H9 (cell line): ENCODE measurements around the gene SPATA2. TPM values are rescaled to one million over a fixed set of nuclear protein-coding genes. Genes with fewer than 3 reads are reported as not detected.

Source experiments
- DNase-seq: peaks from one replicate; pipeline ENCODE4 v3.0.0-alpha.2; 2017
- H2AFZ ChIP-seq: one replicate; pipeline ENCODE4 v1.6.1; 2013; ENCODE audit warnings: mild to moderate bottlenecking, low read length, control low read depth, moderate library complexity
- H2AK5ac ChIP-seq: 2 replicates; pipeline ENCODE4 v1.6.1; 2013; ENCODE audit warnings: low read length, control low read depth, mixed read lengths; ENCODE audit not compliant: insufficient read length
- H2BK120ac ChIP-seq: one replicate; pipeline ENCODE4 v1.6.1; 2013; ENCODE audit warnings: low read depth, mild to moderate bottlenecking, low read length, control low read depth, inconsistent platforms; ENCODE audit not compliant: poor library complexity, severe bottlenecking
- H2BK12ac ChIP-seq: 2 replicates; pipeline ENCODE4 v1.6.1; 2013; ENCODE audit warnings: low read length, control low read depth, mixed read lengths, low read depth; ENCODE audit not compliant: insufficient read length
- H2BK15ac ChIP-seq: 2 replicates; pipeline ENCODE4 v1.6.1; 2013; ENCODE audit warnings: low read depth, low read length, control low read depth
- H2BK20ac ChIP-seq: one replicate; pipeline ENCODE4 v1.6.1; 2013; ENCODE audit warnings: low read depth, mild to moderate bottlenecking, low read length, control low read depth, inconsistent platforms; ENCODE audit not compliant: poor library complexity, severe bottlenecking
- H2BK5ac ChIP-seq: 2 replicates; pipeline ENCODE4 v1.6.1; 2013; ENCODE audit warnings: low read length, control low read depth, mixed read lengths; ENCODE audit not compliant: insufficient read length
- H3K14ac ChIP-seq: 2 replicates; pipeline ENCODE4 v1.6.1; 2013; ENCODE audit warnings: low read length, control low read depth; ENCODE audit not compliant: insufficient read depth
- H3K18ac ChIP-seq: 2 replicates; pipeline ENCODE4 v1.6.1; 2013; ENCODE audit warnings: low read depth, mild to moderate bottlenecking, mixed read lengths, low read length, control low read depth; ENCODE audit not compliant: insufficient read length
- H3K23ac ChIP-seq: 2 replicates; pipeline ENCODE4 v1.6.1; 2013; ENCODE audit warnings: low read length, control low read depth, mixed read lengths, low read depth; ENCODE audit not compliant: insufficient read length
- H3K23me2 ChIP-seq: 2 replicates; pipeline ENCODE4 v1.6.1; 2013; ENCODE audit warnings: low read depth, mild to moderate bottlenecking, mixed read lengths, low read length, control low read depth; ENCODE audit not compliant: insufficient read length, poor library complexity, severe bottlenecking
- H3K27ac ChIP-seq: 2 replicates; pipeline ENCODE4 v1.5.1; 2013; ENCODE audit warnings: low read length, control low read depth, mixed read lengths, low read depth; ENCODE audit not compliant: insufficient read length
- H3K27me3 ChIP-seq: 2 replicates; pipeline ENCODE4 v1.6.1; 2013; ENCODE audit warnings: low read length, control low read depth, inconsistent platforms; ENCODE audit not compliant: insufficient read depth
- H3K4ac ChIP-seq: 2 replicates; pipeline ENCODE4 v1.6.1; 2013; ENCODE audit warnings: low read depth, mild to moderate bottlenecking, control low read depth, inconsistent platforms, low read length, moderate library complexity
- H3K4me1 ChIP-seq: 2 replicates; pipeline ENCODE4 v1.6.1; 2013; ENCODE audit warnings: low read length, control low read depth, inconsistent platforms; ENCODE audit not compliant: insufficient read depth
- H3K4me2 ChIP-seq: 2 replicates; pipeline ENCODE4 v1.6.1; 2013; ENCODE audit warnings: low read length, control low read depth, mixed read lengths; ENCODE audit not compliant: insufficient read length, insufficient read depth
- H3K56ac ChIP-seq: 2 replicates; pipeline ENCODE4 v1.6.1; 2013; ENCODE audit warnings: low read depth, mild to moderate bottlenecking, mixed read lengths, low read length, control low read depth; ENCODE audit not compliant: insufficient read length
- H3K79me1 ChIP-seq: 2 replicates; pipeline ENCODE4 v1.6.1; 2013; ENCODE audit warnings: low read depth, mild to moderate bottlenecking, moderate library complexity, low read length, control low read depth, inconsistent platforms; ENCODE audit not compliant: insufficient read depth, poor library complexity, severe bottlenecking
- H3K79me2 ChIP-seq: 2 replicates; pipeline ENCODE4 v1.6.1; 2013; ENCODE audit warnings: low read length, control low read depth, inconsistent platforms; ENCODE audit not compliant: insufficient read depth
- H3K9ac ChIP-seq: 2 replicates; pipeline ENCODE4 v1.6.1; 2013; ENCODE audit warnings: low read length, control low read depth, mixed read lengths; ENCODE audit not compliant: insufficient read length; ENCODE audit errors: extremely low read depth
- H3K9me3 ChIP-seq: one replicate; pipeline ENCODE4 v1.6.1; 2013; ENCODE audit warnings: low read depth, low read length, inconsistent platforms; ENCODE audit not compliant: control insufficient read depth
- H3T11ph ChIP-seq: one replicate; pipeline ENCODE4 v1.6.1; 2013; ENCODE audit warnings: mild to moderate bottlenecking, low read length, control low read depth, inconsistent platforms
- H4K20me1 ChIP-seq: one replicate; pipeline ENCODE4 v1.6.1; 2013; ENCODE audit not compliant: control insufficient read depth, insufficient read length, insufficient read depth
- H4K5ac ChIP-seq: 2 replicates; pipeline ENCODE4 v1.6.1; 2013; ENCODE audit warnings: low read depth, mild to moderate bottlenecking, mixed read lengths, low read length, control low read depth; ENCODE audit not compliant: insufficient read length
- H4K8ac ChIP-seq: replicated peaks from 2 replicates; pipeline ENCODE4 v1.6.1; 2013; ENCODE audit warnings: low read length, control low read depth, mixed read lengths, low read depth; ENCODE audit not compliant: insufficient read length
- H4K91ac ChIP-seq: 2 replicates; pipeline ENCODE4 v1.6.1; 2013; ENCODE audit warnings: low read depth, mild to moderate bottlenecking, moderate library complexity, mixed read lengths, low read length, control low read depth; ENCODE audit not compliant: insufficient read length
- H3K27ac Mint-ChIP-seq, 3 experiments: 2 replicates in 2 of 3; 3 replicates in 1 of 3; pipeline ENCODE4 v1.8.0; 2020 to 2021; ENCODE audit warnings: mixed read lengths in 3 of 3, mild to moderate bottlenecking in 1 of 3, moderate library complexity in 1 of 3
- H3K27me3 Mint-ChIP-seq: 2 replicates; pipeline ENCODE4 v1.8.0; 2021; ENCODE audit warnings: low read depth, mild to moderate bottlenecking, moderate library complexity, mixed read lengths
- H3K36me3 Mint-ChIP-seq, 3 experiments: 2 replicates in 2 of 3; 3 replicates in 1 of 3; pipeline ENCODE4 v1.8.0; 2020 to 2021; ENCODE audit warnings: low read depth in 3 of 3, mixed read lengths in 3 of 3; ENCODE audit not compliant: insufficient read depth in 1 of 3
- H3K4me1 Mint-ChIP-seq, 2 experiments: 2 replicates each; pipeline ENCODE4 v1.8.0; 2020; ENCODE audit warnings: mixed read lengths in 2 of 2
- H3K4me3 Mint-ChIP-seq, 2 experiments: 2 replicates in 1 of 2; 3 replicates in 1 of 2; pipeline ENCODE4 v1.8.0; 2020 to 2021; ENCODE audit warnings: mild to moderate bottlenecking in 2 of 2, mixed read lengths in 2 of 2, moderate library complexity in 1 of 2
- H3K9me3 Mint-ChIP-seq, 2 experiments: 2 replicates in 1 of 2; 3 replicates in 1 of 2; pipeline ENCODE4 v1.8.0; 2020; ENCODE audit warnings: mild to moderate bottlenecking in 2 of 2, mixed read lengths in 2 of 2, moderate library complexity in 1 of 2
- WGBS: extraction: QIAGEN DNeasy Blood & Tissue Kit; methylation state at CpG from one replicate; pipeline ENCODE4 v1.1.7; 2013; ENCODE audit warnings: missing lambda C conversion rate, low lambda C conversion rate, mixed read lengths; ENCODE audit not compliant: insufficient read length; ENCODE audit errors: extremely low coverage; 5-methylcytosine and 5-hydroxymethylcytosine counted together
- total RNA-seq: library from RNA; stranded (reverse); gene quantifications from 2 replicates; pipeline ENCODE4 v1.2.1, GENCODE V29; 2021
- TF ChIP-seq, protein P1 (sequence below): fragments of 200-600 bp; sonication (generic); conservative IDR thresholded peaks from 3 replicates; pipeline ENCODE4 v1.8.0; 2021; ENCODE audit warnings: antibody characterized with exemption, mild to moderate bottlenecking

SPATA2 gene
- total RNA-seq, 1 experiment from 2014 or later = 9.6 TPM

DNA sequence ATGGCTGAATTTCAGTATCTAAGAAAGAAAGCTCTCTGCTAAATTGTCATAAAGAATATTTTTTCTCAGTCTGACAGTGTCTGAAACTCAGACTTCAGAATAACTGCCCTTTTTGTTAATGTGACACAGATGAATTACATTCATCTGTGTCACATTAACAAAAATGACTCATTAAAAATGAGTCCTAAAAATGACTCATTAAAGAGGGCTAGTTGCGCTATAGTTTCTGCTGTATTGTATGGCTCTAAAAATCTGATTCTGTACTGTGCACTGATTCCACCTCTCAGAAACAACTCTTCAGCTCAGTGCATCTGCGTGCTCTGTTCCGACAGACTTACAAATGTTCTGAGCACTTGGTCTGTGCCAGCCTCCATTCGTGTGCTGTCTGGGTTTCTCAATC is 35.8 kb upstream of the SPATA2 start:
- no peak overlapping the region for H3T11ph ChIP-seq
- no peak overlapping the region for H2AFZ ChIP-seq
- Mint-ChIP-seq H3K36me3 (peaks cover 54 to 87% (median 79%) of the 10 kb centered on the region in 3 experiments; a peak in 6 of 7 replicates), H3K4me3 (no peak overlapping the region), H3K9me3 (no peaks in the 10 kb centered on the region), H3K27ac (no peak overlapping the region), H3K27me3 (no peaks in the 10 kb centered on the region), H3K4me1 (no peaks in the 10 kb centered on the region)
- no peak for DNase-seq
- TF ChIP-seq, protein P1, sequence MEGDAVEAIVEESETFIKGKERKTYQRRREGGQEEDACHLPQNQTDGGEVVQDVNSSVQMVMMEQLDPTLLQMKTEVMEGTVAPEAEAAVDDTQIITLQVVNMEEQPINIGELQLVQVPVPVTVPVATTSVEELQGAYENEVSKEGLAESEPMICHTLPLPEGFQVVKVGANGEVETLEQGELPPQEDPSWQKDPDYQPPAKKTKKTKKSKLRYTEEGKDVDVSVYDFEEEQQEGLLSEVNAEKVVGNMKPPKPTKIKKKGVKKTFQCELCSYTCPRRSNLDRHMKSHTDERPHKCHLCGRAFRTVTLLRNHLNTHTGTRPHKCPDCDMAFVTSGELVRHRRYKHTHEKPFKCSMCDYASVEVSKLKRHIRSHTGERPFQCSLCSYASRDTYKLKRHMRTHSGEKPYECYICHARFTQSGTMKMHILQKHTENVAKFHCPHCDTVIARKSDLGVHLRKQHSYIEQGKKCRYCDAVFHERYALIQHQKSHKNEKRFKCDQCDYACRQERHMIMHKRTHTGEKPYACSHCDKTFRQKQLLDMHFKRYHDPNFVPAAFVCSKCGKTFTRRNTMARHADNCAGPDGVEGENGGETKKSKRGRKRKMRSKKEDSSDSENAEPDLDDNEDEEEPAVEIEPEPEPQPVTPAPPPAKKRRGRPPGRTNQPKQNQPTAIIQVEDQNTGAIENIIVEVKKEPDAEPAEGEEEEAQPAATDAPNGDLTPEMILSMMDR = no peak
- H3K79me2 ChIP-seq = no peaks in the 10 kb centered on the region
- no peak overlapping the region for H3K27ac ChIP-seq
- no peak overlapping the region for H3K9ac ChIP-seq
- H2AK5ac ChIP-seq = no peak overlapping the region
- H3K79me1 ChIP-seq = no peaks in the 10 kb centered on the region
- no peaks in the 10 kb centered on the region for H3K9me3 ChIP-seq
- no peaks in the 10 kb centered on the region for H3K27me3 ChIP-seq
- no peak overlapping the region for H3K18ac ChIP-seq
- no peak overlapping the region for H2BK15ac ChIP-seq
- no CpG with 5 or more reads among the region's 4 CpGs for WGBS
- no peaks in the 10 kb centered on the region for H3K4me1 ChIP-seq
- H3K56ac ChIP-seq = no peak overlapping the region
- no peak overlapping the region for H3K23ac ChIP-seq
- H4K91ac ChIP-seq = no peak overlapping the region
- H4K5ac ChIP-seq = no peak overlapping the region
- no peak overlapping the region for H2BK12ac ChIP-seq
- no peak overlapping the region for H2BK5ac ChIP-seq
- no peak overlapping the region for H2BK20ac ChIP-seq
- H3K23me2 ChIP-seq = no peaks in the 10 kb centered on the region
- H2BK120ac ChIP-seq = no peak overlapping the region
- H3K14ac ChIP-seq = no peak overlapping the region
- no peaks in the 10 kb centered on the region for H4K20me1 ChIP-seq
- no peak overlapping the region for H3K4me2 ChIP-seq
- H3K4ac ChIP-seq = no peak overlapping the region
- H4K8ac ChIP-seq = no peak overlapping the region
